Bronchial epithelial cell (primary cell): ENCODE measurements around the gene PBRM1. TPM values are rescaled to one million over a fixed set of nuclear protein-coding genes. Genes with fewer than 3 reads are reported as not detected.

Experiments used
- DNase-seq: peaks from one replicate; pipeline ENCODE4 v3.0.0-alpha.2; 2010; ENCODE audit warnings: low read depth
- FAIRE-seq: peaks from 2 replicates; lab custom pipeline; 2011; peaks lifted over from hg19 to GRCh38; lab: Jason Lieb, UNC
- H3K27me3 ChIP-seq: 2 replicates; pipeline ENCODE4 v1.5.1; 2011; ENCODE audit warnings: low read length; ENCODE audit not compliant: control insufficient read depth, insufficient read depth
- H3K36me3 ChIP-seq: 2 replicates; pipeline ENCODE4 v1.5.1; 2011; ENCODE audit warnings: low read length; ENCODE audit not compliant: control insufficient read depth, insufficient read depth
- H3K4me3 ChIP-seq: 2 replicates; pipeline ENCODE4 v1.5.1; 2011; ENCODE audit warnings: mild to moderate bottlenecking, low read depth, low read length, control low read depth
- total RNA-seq: library from RNA; depleted of rRNA; stranded (reverse); fragments of >200 nt; gene quantifications from 2 replicates; pipeline ENCODE4 v1.2.1, GENCODE V29; 2014
- TF ChIP-seq, protein P1 (sequence below): IDR thresholded peaks from 2 replicates; pipeline ENCODE4 v1.5.1; 2011; ENCODE audit warnings: mild to moderate bottlenecking, moderate library complexity, low read length, control low read depth, inconsistent platforms; ENCODE audit not compliant: insufficient read depth, severe bottlenecking

PBRM1 gene
- total RNA-seq, 1 donor from 2014 or later = 95.6 TPM

DNA sequence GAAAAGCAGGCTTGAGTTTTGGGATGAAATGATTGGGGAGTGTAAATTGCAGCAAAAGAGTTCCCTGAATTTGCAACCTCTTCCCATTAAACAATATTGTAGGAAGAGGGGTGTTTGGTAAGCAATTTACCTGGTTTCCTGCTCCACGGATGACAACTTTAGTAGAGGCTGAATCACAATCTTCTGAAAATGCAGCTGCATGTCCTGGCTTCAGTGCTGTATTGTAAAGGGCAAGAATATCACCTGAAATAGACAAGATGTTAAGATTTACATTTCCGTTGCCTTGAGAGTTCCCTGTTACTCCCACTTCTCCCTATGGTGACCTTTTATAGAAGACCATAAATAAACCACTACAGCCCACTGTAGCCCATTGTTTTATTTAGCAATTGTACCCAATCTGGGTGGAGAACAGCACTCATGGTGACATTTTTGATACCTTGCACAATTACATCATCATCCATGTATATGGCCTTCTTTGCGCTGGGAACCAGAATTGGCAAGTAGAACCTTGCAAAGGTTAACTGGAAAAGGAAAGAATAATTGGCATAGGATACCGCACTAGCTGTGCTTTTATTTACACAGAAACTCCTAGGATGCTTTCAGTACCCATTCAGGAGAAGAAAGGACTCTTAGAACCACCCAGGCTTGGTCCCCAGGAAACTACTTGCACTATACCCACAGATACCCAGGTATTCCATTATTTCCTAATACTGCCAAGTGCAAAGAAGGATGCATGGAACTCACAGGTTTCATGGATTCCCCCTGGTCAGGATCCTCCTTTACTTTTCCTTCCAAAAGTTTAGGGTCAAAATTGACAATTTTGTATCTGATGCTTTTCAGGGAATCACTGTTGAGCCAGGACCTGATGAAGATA, 10.3 kb upstream of the PBRM1 start:
- TF ChIP-seq, protein P1, sequence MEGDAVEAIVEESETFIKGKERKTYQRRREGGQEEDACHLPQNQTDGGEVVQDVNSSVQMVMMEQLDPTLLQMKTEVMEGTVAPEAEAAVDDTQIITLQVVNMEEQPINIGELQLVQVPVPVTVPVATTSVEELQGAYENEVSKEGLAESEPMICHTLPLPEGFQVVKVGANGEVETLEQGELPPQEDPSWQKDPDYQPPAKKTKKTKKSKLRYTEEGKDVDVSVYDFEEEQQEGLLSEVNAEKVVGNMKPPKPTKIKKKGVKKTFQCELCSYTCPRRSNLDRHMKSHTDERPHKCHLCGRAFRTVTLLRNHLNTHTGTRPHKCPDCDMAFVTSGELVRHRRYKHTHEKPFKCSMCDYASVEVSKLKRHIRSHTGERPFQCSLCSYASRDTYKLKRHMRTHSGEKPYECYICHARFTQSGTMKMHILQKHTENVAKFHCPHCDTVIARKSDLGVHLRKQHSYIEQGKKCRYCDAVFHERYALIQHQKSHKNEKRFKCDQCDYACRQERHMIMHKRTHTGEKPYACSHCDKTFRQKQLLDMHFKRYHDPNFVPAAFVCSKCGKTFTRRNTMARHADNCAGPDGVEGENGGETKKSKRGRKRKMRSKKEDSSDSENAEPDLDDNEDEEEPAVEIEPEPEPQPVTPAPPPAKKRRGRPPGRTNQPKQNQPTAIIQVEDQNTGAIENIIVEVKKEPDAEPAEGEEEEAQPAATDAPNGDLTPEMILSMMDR = no peak
- FAIRE-seq (no peak), DNase-seq (no peak)
- Histone ChIP-seq H3K27me3 (no peaks in the 10 kb centered on the region), H3K36me3 (peaks cover 20% of the 10 kb centered on the region), H3K4me3 (no peak overlapping the region)

DNA sequence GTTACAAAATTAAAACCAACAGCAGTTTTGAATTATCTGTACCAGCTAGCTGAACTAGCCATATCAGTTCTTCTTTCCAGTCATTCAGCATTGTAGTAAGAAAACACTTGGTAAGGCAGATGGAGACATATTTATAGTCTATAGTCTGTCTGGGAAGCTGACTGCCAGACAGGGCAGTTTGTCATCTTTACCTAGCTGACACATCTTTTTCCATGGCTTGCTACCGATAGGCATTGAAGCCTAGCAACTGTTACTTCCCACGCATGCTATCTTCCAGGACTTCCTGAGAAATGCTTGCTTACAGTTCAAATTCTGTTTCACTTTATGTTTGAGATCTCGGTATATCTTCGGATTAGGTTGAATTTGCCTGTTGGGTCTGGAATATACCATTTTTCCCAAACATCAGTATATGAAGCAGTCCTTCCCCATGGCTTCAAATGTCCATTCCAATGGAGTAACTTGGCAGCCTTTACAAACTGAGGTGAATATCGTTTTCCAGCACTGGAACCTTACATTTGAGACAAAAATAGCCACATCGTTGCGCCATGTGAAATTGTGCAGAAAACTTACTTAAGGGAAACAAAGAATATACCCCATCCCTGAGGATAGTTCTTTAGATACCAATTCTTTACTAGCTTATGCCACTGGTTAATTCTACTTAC, 8.9 kb upstream of the PBRM1 start:
- TF ChIP-seq, protein P1 = no peak
- H3K36me3 ChIP-seq = peaks cover 25% of the 10 kb centered on the region
- no peaks in the 10 kb centered on the region for H3K27me3 ChIP-seq
- H3K4me3 ChIP-seq = no peak overlapping the region
- no peak for FAIRE-seq
- DNase-seq = no peak

DNA sequence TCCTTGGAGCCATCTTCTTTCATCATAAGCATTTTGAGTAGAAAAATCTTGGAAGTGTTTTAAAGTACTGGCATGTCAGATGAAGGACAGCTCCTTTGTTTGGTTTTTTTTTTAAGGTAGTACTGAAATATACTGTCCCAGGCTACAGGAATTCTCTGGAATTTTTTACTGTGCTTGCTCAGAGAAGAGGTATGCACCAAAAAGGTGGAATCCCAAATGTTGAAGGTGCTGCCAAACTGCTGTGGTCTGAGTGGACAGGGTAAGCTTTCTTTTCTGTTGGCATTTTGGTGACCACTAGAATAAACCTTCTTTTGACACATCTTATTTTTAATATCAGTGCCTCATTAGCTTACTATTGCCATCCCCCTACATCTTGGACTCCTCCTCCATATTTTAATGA, 7.4 kb upstream of the PBRM1 start:
- H3K27me3 ChIP-seq = no peaks in the 10 kb centered on the region
- peaks cover 38% of the 10 kb centered on the region for H3K36me3 ChIP-seq
- no peak for DNase-seq
- TF ChIP-seq, protein P1 = no peak
- no peak for FAIRE-seq
- no peak overlapping the region for H3K4me3 ChIP-seq

DNA sequence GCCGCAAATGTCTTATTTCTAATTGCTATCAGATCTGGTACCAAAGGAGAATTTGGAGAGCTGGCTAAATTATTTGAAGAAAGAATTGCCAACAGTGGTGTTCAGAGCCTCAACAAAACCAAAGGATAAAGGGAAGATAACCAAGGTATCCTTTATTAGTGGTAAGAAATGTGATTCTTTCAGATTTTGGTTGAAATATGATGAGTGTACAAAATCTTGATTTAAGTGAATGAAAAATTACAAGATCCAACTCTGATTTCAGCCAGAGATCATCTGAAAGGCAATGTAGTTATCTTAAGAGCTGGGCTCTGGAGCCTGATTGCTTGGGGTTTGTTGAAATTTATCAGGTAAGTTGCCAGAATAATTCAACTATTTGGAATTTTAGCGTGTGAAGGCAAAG, 4.8 kb upstream of the PBRM1 start:
- no peak overlapping the region for H3K4me3 ChIP-seq
- H3K36me3 ChIP-seq = peaks cover 44% of the 10 kb centered on the region
- DNase-seq (no peak), FAIRE-seq (no peak)
- TF ChIP-seq, protein P1 = no peak
- no peaks in the 10 kb centered on the region for H3K27me3 ChIP-seq

DNA sequence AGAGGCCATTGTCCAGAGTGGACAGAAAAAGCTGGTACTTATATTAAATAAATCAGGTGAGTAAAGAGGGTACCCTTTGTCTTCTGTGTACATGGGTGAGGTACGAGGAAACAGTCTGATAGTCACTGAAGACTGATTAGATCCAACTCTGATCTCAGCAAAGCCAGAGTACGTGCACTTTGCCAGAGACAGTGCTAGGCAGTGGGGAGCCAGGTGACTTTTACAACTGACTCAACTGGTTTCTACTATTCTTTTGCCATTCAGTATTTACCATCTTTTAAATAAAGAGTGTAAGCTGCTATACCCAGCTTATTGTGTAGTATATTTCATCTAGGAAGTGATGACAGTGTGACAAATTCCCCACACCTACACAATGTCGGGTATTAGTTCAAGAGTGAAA, 3.4 kb upstream of the PBRM1 start:
- DNase-seq = no peak
- Histone ChIP-seq H3K27me3 (no peaks in the 10 kb centered on the region), H3K36me3 (peaks cover 41% of the 10 kb centered on the region), H3K4me3 (no peak overlapping the region)
- TF ChIP-seq, protein P1 = no peak
- no peak for FAIRE-seq
